Measurements from ENCODE around the gene PSMD1.
"Not testable (repeated sequence)": the region's sequence is repeated elsewhere in the genome, so short reads cannot be mapped to it uniquely, and the experiment has no call there.

PSMD1 gene

DNA sequence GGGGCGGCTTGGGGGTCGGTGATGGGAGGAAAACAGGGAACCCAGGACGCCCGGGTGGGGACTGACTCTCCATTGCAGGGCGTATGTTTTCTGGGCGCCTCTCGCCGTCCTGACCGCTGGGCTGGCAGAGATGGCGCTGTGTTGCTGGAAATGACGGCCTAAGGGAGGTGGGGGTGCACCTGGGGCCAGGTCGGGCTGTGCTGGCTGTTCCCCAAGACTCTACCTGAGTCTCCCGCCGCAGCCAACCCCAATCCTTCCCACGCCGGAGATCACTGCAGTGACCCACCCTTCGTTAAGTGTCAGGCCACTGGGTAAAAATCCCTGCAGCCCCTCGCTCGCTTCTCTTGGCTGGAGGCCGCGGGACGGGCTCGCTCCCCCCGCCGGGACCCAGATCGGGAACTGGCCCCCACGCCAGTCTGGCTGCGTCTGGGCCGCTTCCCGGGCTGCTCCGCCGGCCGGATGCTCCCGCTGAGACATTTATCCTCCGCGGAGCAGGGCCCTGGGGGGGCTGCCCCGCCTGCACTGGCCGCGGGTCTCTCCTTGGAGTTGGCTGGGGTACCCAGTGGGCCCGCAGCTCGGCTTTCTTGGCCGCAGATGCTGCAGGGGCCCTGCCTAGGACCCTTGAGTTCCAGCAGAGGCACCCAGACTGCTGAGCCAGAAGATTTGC is 134.0 kb downstream of the PSMD1 start:
- Histone ChIP-seq H3K4me1 (no peaks in the 10 kb centered on the region), H3K9me3 (ENCODE audit: control insufficient read depth, low read length) (no peaks in the 10 kb centered on the region), H2AFZ (peak overlapping the region; percentile 68), H3K9ac (no peak overlapping the region), H3K79me2 (no peaks in the 10 kb centered on the region), H3K4me3 (ENCODE audit: low read depth, low read length) (no peak overlapping the region), H3K36me3 (ENCODE audit: control insufficient read depth, insufficient read depth, low read length) (no peaks in the 10 kb centered on the region), H3K4me2 (ENCODE audit: low read length) (no peak overlapping the region), H3K27ac (peak overlapping the region; percentile 76), H3K27me3 (ENCODE audit: control insufficient read depth, insufficient read depth, low read length) (no peaks in the 10 kb centered on the region)
- TF ChIP-seq, protein P1, sequence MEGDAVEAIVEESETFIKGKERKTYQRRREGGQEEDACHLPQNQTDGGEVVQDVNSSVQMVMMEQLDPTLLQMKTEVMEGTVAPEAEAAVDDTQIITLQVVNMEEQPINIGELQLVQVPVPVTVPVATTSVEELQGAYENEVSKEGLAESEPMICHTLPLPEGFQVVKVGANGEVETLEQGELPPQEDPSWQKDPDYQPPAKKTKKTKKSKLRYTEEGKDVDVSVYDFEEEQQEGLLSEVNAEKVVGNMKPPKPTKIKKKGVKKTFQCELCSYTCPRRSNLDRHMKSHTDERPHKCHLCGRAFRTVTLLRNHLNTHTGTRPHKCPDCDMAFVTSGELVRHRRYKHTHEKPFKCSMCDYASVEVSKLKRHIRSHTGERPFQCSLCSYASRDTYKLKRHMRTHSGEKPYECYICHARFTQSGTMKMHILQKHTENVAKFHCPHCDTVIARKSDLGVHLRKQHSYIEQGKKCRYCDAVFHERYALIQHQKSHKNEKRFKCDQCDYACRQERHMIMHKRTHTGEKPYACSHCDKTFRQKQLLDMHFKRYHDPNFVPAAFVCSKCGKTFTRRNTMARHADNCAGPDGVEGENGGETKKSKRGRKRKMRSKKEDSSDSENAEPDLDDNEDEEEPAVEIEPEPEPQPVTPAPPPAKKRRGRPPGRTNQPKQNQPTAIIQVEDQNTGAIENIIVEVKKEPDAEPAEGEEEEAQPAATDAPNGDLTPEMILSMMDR (IDR thresholded peaks at IDR 0.05), result no peak

DNA sequence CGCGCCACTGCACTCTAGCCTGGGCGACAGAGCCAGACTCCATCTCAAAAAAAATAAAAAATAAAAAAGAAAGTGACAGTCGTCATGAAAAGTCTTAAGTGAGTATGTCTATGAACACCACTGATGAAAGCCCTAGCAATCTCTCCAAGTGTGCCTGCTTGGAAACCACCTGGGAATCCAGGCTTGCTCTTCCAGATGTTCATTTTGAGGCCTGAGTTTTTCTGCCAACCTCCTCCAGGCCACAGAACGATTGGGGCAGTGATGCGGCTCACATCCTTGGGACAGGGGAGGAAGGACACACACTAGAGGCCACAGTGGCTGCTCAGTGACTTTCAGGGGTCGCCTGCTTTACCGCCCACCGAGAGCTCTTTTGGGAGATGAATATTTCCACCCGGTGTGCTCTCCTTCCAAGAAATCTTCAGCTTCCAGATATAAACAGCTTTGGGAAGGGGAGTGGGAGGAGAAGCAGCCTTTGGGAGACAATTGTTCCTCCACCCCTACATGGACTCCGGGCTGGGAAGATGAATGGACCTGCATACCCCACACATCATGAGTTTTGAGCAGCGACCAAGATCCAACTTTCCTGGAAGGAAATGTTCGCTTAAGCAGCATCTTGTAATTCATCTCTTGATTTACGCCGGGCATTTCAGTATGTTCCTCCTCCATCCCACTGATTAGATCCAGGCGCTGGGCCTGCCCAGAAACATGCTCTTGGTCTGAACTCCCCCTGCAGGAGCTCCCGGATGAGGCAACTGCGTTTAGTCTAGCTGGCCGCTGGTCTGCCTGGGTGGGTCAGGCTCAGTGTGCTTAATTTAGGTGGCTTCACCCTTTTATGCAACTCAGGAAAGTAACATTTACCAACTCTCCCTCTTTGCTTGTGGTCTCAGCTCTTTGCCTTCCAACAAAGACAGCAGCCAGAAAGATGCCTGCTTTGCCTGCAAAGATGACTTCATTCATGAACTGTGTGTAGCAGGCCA is 135.5 kb downstream of the PSMD1 start:
- no peak overlapping the region for H3K4me3 ChIP-seq (ENCODE audit: low read depth, low read length)
- no peaks in the 10 kb centered on the region for H3K9me3 ChIP-seq (ENCODE audit: control insufficient read depth, low read length)

DNA sequence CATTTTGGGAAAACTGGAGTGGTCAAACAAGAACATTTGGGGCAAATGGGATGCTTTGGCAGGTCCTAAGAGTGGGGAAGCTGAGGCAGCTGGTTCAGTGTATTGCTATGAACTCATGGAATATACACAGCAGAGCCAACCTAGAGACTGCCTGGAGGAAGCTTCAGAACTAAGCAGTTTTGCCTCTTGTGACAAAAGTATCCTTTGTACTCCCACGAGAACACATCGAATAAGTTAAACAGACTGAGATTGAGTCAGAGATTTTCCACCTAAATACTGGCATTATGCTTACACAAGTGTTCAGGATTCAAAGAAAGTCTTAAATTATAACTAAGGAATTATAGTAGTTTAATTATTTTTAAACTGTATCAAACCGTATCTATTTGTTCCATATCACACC is 136.5 kb downstream of the PSMD1 start:
- no peaks in the 10 kb centered on the region for H3K9me3 ChIP-seq (ENCODE audit: control insufficient read depth, low read length)
- no peaks in the 10 kb centered on the region for H3K79me2 ChIP-seq
- H3K4me2 ChIP-seq (ENCODE audit: low read length), result no peak overlapping the region
- TF ChIP-seq, protein P1 (IDR thresholded peaks at IDR 0.05), result no peak
- no peaks in the 10 kb centered on the region for H3K4me1 ChIP-seq
- H3K9ac ChIP-seq, result no peak overlapping the region
- no peak overlapping the region for H3K4me3 ChIP-seq (ENCODE audit: low read depth, low read length)
- H2AFZ ChIP-seq, result no peak overlapping the region
- no peaks in the 10 kb centered on the region for H3K27me3 ChIP-seq (ENCODE audit: control insufficient read depth, insufficient read depth, low read length)
- H3K36me3 ChIP-seq (ENCODE audit: control insufficient read depth, insufficient read depth, low read length), result no peaks in the 10 kb centered on the region
- no peak overlapping the region for H3K27ac ChIP-seq

More for the DNA sequence above, 135.5 kb downstream of the PSMD1 start:
- Histone ChIP-seq H3K79me2 (no peaks in the 10 kb centered on the region), H3K36me3 (ENCODE audit: control insufficient read depth, insufficient read depth, low read length) (no peaks in the 10 kb centered on the region), H3K9ac (no peak overlapping the region), H2AFZ (peak overlapping the region; percentile 5), H3K4me2 (ENCODE audit: low read length) (no peak overlapping the region), H3K27ac (no peak overlapping the region), H3K27me3 (ENCODE audit: control insufficient read depth, insufficient read depth, low read length) (no peaks in the 10 kb centered on the region), H3K4me1 (no peaks in the 10 kb centered on the region)
- TF ChIP-seq, protein P1 (IDR thresholded peaks at IDR 0.05), result peak; percentile 35

DNA sequence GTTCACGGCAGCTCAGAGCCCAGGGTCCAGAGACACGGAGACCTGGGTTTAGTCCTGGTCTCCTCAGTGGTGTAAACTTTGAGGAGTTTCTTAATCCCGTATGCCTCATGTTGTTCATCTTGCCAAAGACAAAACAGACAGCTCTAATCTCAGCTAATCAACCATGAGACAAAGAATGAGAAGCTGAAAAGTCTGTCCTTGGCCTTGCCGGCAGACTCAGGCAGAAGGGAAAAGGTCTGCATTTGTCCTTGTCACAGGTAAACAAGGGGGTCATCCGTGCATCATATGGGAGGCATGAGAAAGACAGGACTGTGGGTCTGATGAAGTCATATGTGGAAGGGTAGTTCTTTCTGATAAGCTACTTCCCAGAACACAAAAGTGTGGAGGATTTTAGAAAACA is 139.9 kb downstream of the PSMD1 start:
- no peaks in the 10 kb centered on the region for H3K9me3 ChIP-seq (ENCODE audit: control insufficient read depth, low read length)
- H3K27me3 ChIP-seq (ENCODE audit: control insufficient read depth, insufficient read depth, low read length), result no peaks in the 10 kb centered on the region
- TF ChIP-seq, protein P1 (IDR thresholded peaks at IDR 0.05), result no peak
- H3K4me3 ChIP-seq (ENCODE audit: low read depth, low read length), result no peak overlapping the region
- no peaks in the 10 kb centered on the region for H3K36me3 ChIP-seq (ENCODE audit: control insufficient read depth, insufficient read depth, low read length)
- no peak overlapping the region for H3K4me2 ChIP-seq (ENCODE audit: low read length)
- H3K27ac ChIP-seq, result no peak overlapping the region
- H3K4me1 ChIP-seq, result peaks cover 4% of the 10 kb centered on the region
- H3K79me2 ChIP-seq, result peaks cover 3% of the 10 kb centered on the region
- no peak overlapping the region for H3K9ac ChIP-seq
- H2AFZ ChIP-seq, result peak overlapping the region; percentile 19

DNA sequence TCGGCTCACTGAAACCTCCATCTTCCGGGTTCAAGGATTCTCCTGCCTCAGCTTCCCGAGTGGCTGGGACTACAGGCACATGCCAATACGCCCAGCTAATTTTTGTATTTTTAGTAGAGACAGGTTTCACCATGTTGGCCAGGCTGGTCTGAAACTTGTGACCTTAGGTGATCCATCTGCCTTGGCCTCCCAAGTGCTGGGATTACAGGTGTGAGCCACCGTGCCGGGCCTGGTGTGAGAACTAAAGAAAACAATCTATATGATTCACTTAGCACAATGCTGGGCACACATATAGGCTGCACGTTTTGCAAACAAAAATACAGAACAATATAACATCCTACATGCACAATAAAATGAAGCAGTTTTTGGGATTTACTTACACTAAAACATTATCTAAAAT is 140.5 kb downstream of the PSMD1 start:
- not testable (repeated sequence) for H3K36me3 ChIP-seq (ENCODE audit: control insufficient read depth, insufficient read depth, low read length); H3K27ac ChIP-seq; H3K4me1 ChIP-seq; H3K4me3 ChIP-seq (ENCODE audit: low read depth, low read length); H2AFZ ChIP-seq; H3K9me3 ChIP-seq (ENCODE audit: control insufficient read depth, low read length); H3K27me3 ChIP-seq (ENCODE audit: control insufficient read depth, insufficient read depth, low read length); H3K4me2 ChIP-seq (ENCODE audit: low read length); H3K79me2 ChIP-seq; H3K9ac ChIP-seq

All from parathyroid adenoma (tissue), 2 donors.